ENCODE results near the gene AGFG2.

- TF ChIP-seq EZH2phosphoT487 (IDR thresholded peaks at IDR 0.05) (no peak), EZH2 (IDR thresholded peaks at IDR 0.05) (no peak)
- TF ChIP-seq, protein P1, sequence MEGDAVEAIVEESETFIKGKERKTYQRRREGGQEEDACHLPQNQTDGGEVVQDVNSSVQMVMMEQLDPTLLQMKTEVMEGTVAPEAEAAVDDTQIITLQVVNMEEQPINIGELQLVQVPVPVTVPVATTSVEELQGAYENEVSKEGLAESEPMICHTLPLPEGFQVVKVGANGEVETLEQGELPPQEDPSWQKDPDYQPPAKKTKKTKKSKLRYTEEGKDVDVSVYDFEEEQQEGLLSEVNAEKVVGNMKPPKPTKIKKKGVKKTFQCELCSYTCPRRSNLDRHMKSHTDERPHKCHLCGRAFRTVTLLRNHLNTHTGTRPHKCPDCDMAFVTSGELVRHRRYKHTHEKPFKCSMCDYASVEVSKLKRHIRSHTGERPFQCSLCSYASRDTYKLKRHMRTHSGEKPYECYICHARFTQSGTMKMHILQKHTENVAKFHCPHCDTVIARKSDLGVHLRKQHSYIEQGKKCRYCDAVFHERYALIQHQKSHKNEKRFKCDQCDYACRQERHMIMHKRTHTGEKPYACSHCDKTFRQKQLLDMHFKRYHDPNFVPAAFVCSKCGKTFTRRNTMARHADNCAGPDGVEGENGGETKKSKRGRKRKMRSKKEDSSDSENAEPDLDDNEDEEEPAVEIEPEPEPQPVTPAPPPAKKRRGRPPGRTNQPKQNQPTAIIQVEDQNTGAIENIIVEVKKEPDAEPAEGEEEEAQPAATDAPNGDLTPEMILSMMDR (IDR thresholded peaks at IDR 0.05) = no peak
Measured at GRCh38 chr7:100595188-100595587, 56.2 kb downstream of the AGFG2 start.

Measured in neural progenitor cell (in vitro differentiated cells).